Esophagus muscularis mucosa (tissue), 3 donors: Measurements from ENCODE around the gene KLK2.

Experiments used
- CTCF ChIP-seq, 3 experiments: fragments of 200-600 bp in 2 of 3; fragments of 450-650 bp in 1 of 3; sonication (generic) in 2 of 3; IDR thresholded peaks; one replicate each; pipeline ENCODE4 v1.5.1; 2017 to 2019; ENCODE audit warnings: antibody characterized with exemption in 3 of 3, mild to moderate bottlenecking in 2 of 3, moderate library complexity in 1 of 3
- EP300 ChIP-seq: sonication (generic); formaldehyde crosslinking; IDR thresholded peaks from one replicate; pipeline ENCODE4 v1.6.1; 2017; ENCODE audit warnings: antibody characterized with exemption

GRCh38 chr19:50912727-50913716 lies 39.8 kb downstream of the KLK2 start:
- TF ChIP-seq EP300: no peak
- TF ChIP-seq CTCF (IDR thresholded peaks at IDR 0.05): no peak
